CD1c-positive myeloid dendritic cell (primary cell): ENCODE measurements around the gene MRPS18A.
"Not testable (repeated sequence)": the region's sequence is repeated elsewhere in the genome, so short reads cannot be mapped to it uniquely, and the experiment has no call there.

Source experiments
- DNase-seq: peaks from one replicate; pipeline ENCODE4 v3.0.0-alpha.2; 2016; ENCODE audit errors: extremely low spot score

MRPS18A gene

DNA sequence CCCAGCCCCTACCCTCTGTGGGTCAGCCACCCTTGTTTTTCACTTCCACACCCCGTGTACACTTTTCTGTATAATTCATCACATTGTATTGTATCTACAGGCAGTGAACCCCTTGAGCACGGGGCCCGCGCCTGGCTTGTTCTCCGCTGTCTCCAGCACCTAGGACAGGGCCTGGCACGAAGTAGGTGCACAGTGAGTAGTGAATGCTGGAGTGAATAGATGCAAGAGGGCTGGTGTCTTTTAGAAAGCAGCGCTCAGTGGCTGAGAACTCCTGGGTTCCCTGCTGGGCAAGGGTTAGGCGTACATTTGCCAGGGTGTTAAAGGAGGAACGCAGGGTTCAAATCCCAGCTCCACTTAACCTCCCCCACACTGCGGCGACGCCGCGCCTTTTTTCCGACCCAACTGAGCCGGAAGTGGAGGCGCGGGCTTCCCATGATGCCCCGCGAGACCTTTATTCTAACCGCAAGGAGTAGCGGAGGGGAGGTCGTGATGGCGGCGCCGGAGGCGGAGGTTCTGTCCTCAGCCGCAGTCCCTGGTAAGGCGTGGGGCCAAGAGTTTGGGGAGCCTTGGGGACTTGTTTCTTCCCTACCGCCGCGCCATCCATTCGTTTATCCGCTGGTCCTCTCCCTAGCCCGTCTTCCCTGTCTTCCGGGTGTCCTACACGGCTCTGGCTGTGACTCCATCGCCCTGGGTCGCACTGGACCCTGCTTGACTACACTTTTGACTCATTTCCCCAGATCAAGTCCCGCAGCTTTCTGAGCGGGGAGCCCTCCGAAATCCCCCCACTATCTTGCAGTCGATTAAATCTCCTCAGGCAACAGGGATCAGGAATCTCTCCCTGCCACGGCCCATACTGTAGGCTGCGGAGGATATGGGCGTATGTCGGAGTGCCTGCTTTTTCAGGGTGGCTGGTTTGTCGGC is 51.9 kb downstream of the MRPS18A start, which contains the start of gene MAD2L1BP:
Gene MAD2L1BP, plus strand, starts transcription at position 454 of the 921 bp plus-strand sequence. Its CDS starts 36 bp downstream, at position 490.
- peak; percentile 89 for DNase-seq

- no peak for DNase-seq
Observed at GRCh38 chr6:43634702-43635303, 52.8 kb downstream of the MRPS18A start.

DNA sequence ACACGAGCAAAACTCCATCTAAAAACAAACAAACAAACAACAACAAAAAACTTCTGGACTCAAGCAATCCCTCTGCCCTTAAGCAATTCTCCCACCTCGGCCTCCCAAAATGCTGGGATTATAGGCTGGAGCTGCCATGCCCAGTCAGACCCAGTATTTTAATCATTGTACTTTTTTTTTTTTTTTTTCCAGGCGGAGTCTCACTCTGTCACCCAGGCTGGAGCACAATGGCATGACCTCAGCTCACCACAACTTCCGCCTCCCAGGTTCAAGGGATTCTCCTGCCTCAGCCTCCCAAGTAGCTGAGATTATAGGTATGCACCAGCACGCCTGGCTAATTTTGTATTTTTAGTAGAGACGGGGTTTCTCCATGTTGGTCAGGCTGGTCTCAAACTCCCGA is 54.6 kb downstream of the MRPS18A start:
- DNase-seq = not testable (repeated sequence)

- DNase-seq = no peak
Observed at GRCh38 chr6:43630980-43631619, 56.5 kb downstream of the MRPS18A start.

- DNase-seq = peak; percentile 98
Observed at GRCh38 chr6:43629505-43630300, 57.9 kb downstream of the MRPS18A start.

- peak; percentile 99 for DNase-seq
Observed at GRCh38 chr6:43629104-43629504, 58.5 kb downstream of the MRPS18A start, which contains the start of gene GTPBP2. TSS of gene GTPBP2 (minus strand) at chr6:43629264. CDS start at chr6:43629162, 102 bp downstream.

- peak; percentile 32 for DNase-seq
Observed at GRCh38 chr6:43628393-43629103, 59.0 kb downstream of the MRPS18A start.

GRCh38 chr6:43627008-43627825 is 60.4 kb downstream of the MRPS18A start:
- DNase-seq = peak; percentile 96

GRCh38 chr6:43625393-43625992 is 62.1 kb downstream of the MRPS18A start:
- no peak for DNase-seq

- DNase-seq = no peak
Observed at GRCh38 chr6:43624786-43625288, 62.8 kb downstream of the MRPS18A start.

- DNase-seq = no peak
Observed at GRCh38 chr6:43623880-43624785, 63.5 kb downstream of the MRPS18A start.

DNA sequence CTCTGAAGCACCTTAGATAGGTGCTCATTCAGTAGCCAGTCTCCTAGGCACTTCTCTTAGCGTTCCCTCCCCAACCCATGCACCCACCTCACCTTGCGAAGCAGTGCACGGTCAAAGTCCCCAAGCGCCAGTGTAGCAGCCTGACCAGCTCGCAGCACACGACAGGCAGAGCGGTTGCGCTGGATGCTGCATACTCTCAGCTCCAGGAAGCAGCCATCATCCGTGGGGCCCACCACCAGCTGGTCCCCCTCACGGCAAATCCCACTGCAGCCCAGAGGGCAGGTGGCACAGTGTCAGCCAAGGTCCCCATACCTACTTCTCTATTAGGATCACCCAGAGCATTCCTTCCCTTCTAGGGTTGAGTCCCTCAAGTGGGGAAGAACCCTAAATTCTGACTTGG is 65.0 kb downstream of the MRPS18A start:
- no peak for DNase-seq

DNA sequence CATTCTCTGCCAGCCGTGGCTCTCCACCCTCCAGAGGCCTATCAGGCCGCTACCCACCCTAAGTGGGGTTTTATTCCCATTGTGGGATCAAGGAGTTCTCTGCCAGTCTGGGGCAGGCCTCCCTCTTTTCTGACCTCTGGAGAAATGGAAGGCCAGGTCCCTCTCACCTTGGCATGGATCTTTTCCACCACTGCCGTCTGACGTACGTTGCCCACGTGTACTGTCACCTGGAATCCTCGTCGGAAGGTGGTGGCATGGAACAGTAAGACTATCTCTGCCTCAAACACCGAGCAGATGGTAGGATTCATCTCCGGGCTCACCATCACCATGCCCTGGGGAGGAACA is 65.8 kb downstream of the MRPS18A start:
- no peak for DNase-seq
